Brain microvascular endothelial cell (primary cell): ENCODE measurements around the gene PCSK1N.

Experiments
- DNase-seq: peaks from one replicate; pipeline ENCODE4 v3.0.0-alpha.2; 2020
- H3K27ac ChIP-seq: fragments of 250-450 bp; sonication (Bioruptor Pico); 2 replicates; pipeline ENCODE4 v1.5.1; 2020; ENCODE audit warnings: mild to moderate bottlenecking, moderate library complexity
- H3K27me3 ChIP-seq: fragments of 250-450 bp; sonication (Bioruptor Pico); replicated peaks from 2 replicates; pipeline ENCODE4 v1.5.1; 2020; ENCODE audit warnings: mild to moderate bottlenecking
- H3K36me3 ChIP-seq: fragments of 250-450 bp; sonication (Bioruptor Pico); replicated peaks from 2 replicates; pipeline ENCODE4 v1.5.1; 2020; ENCODE audit warnings: mild to moderate bottlenecking
- H3K4me3 ChIP-seq: 2 replicates; pipeline ENCODE4 v1.5.1; 2011; ENCODE audit warnings: low read depth, mild to moderate bottlenecking, control low read depth, low read length, moderate library complexity
- CTCF ChIP-seq: IDR thresholded peaks from 2 replicates; pipeline ENCODE4 v1.5.1; 2011; ENCODE audit warnings: low read depth, mild to moderate bottlenecking, moderate library complexity, low read length, control low read depth, inconsistent platforms; ENCODE audit errors: missing control alignments
- in situ Hi-C: cut with HindIII; loops from 2 replicates; pipeline ENCODE4 v1.10.0; 2017; ENCODE audit warnings: low sequenced_read_pairs, low pct_ligation_motif_present

Gene PCSK1N

GRCh38 chrX:48852857-48853256 lies 17.4 kb upstream of the PCSK1N start:
- in situ Hi-C loops, result no loop called here
- Histone ChIP-seq H3K27ac (no peak overlapping the region), H3K4me3 (no peak overlapping the region), H3K27me3 (no peaks in the 10 kb centered on the region), H3K36me3 (no peaks in the 10 kb centered on the region)
- TF ChIP-seq CTCF, result no peak
- no peak for DNase-seq

- Histone ChIP-seq H3K27ac (no peak overlapping the region), H3K36me3 (no peaks in the 10 kb centered on the region), H3K4me3 (no peak overlapping the region), H3K27me3 (no peaks in the 10 kb centered on the region)
- in situ Hi-C loops, result no loop called here
- no peak for TF ChIP-seq CTCF
- no peak for DNase-seq
Observed at GRCh38 chrX:48848847-48849246, 13.4 kb upstream of the PCSK1N start.

- TF ChIP-seq CTCF, result no peak
- no peak overlapping the region for H3K27ac ChIP-seq
- no peaks in the 10 kb centered on the region for H3K36me3 ChIP-seq
- H3K27me3 ChIP-seq, result peaks cover 3% of the 10 kb centered on the region
- no peak overlapping the region for H3K4me3 ChIP-seq
- in situ Hi-C loops, result no loop called here
- no peak for DNase-seq
Observed at GRCh38 chrX:48839686-48840085, 4.3 kb upstream of the PCSK1N start.

- in situ Hi-C loops, result no loop called here
- Histone ChIP-seq H3K27ac (no peak overlapping the region), H3K36me3 (no peaks in the 10 kb centered on the region), H3K27me3 (peaks cover 7% of the 10 kb centered on the region), H3K4me3 (no peak overlapping the region)
- DNase-seq, result no peak
- TF ChIP-seq CTCF, result no peak
Observed at GRCh38 chrX:48834383-48834709, 1.1 kb downstream of the PCSK1N start.

- no peak for TF ChIP-seq CTCF
- Histone ChIP-seq H3K27ac (no peak overlapping the region), H3K36me3 (no peaks in the 10 kb centered on the region), H3K4me3 (no peak overlapping the region), H3K27me3 (peaks cover 7% of the 10 kb centered on the region)
- no peak for DNase-seq
- in situ Hi-C loops, result no loop called here
Observed at GRCh38 chrX:48833542-48834138, 1.8 kb downstream of the PCSK1N start.

- Histone ChIP-seq H3K27me3 (peaks cover 13% of the 10 kb centered on the region), H3K27ac (no peak overlapping the region), H3K4me3 (no peak overlapping the region), H3K36me3 (no peaks in the 10 kb centered on the region)
- DNase-seq, result no peak
- in situ Hi-C loops, result no loop called here
- TF ChIP-seq CTCF, result no peak
Observed at GRCh38 chrX:48831909-48832291, 3.5 kb downstream of the PCSK1N start.
